ENCODE data around the gene CUBN.

Gene CUBN

DNA sequence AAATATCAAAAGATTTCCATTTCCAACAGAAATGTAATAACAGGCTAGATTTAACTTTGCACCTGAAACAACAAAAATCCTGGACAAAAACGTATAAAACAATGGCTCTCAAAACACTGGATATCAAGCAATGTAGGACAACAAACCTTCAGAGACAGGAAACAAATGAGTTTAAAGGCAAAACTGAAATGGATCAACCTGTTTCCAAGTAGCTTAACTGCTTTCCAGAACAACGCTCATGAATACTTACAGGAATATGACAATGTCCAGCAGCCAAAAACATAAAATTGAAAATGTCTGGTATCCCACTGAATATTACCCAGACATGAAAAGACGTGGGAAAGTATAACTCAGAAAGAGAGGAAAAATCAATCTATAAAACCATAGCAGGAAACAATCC lies 62.8 kb downstream of the CUBN start:
- no peak for DNase-seq

GRCh38 chr10:17066000-17066399 lies 63.6 kb downstream of the CUBN start:
- DNase-seq: no peak

DNA sequence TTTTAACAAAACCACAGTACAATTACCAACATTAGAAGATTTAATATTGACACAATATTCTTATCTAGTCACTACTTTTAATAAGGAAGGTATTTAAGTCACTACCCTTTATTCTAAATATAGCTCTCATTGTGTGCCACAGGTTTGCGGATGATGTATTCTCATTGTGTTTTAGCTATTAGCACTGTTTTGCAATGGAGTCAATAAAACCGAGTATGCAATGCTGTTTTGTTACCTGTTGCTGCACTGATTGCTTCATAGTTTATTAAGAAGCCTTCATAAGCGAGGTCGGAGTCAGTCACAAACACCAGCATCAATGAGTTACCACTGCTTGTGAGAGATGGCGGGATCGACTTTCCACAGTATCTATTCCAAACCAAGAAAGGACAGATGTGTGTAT lies 64.3 kb downstream of the CUBN start:
- no peak for DNase-seq

DNA sequence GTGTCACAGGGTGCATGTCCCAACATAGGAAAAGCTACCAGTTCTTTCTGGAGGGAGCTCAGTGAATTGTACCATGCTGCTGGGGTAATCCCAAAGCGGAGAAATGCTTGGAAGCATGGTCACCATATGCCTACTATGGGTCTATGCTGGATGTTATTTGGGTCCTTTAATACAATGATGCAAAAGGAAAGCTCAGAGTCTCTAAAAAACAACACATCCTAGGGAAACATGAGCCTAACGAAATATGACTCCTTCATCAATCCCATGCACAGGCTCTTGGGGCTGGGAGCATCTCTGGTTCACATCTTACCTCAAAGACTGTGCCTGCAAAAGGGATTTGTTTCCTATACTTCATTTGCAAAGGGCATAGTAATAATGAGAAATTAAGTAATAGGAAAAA lies 65.2 kb downstream of the CUBN start:
- DNase-seq: no peak

GRCh38 chr10:17062955-17063484 lies 66.6 kb downstream of the CUBN start:
- no peak for DNase-seq

DNA sequence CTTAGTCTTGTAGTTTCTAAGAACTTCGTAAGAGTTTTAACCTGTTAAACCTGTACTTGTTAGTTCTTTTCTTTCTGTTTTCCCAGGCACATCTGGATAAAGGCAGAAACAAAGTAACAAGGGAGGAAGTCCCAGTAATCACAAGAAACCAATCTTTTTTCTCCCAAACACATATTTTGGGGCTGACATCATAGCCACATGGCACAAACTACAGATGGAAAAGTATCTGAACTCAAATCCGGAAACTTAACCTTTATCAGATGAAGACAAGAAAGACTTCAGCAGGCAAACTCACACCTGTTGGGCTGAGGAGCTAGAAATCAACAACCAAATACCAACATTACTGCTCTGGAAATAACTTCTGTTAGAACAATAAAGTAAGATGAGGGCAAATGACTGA lies 67.1 kb downstream of the CUBN start:
- no peak for DNase-seq

DNA sequence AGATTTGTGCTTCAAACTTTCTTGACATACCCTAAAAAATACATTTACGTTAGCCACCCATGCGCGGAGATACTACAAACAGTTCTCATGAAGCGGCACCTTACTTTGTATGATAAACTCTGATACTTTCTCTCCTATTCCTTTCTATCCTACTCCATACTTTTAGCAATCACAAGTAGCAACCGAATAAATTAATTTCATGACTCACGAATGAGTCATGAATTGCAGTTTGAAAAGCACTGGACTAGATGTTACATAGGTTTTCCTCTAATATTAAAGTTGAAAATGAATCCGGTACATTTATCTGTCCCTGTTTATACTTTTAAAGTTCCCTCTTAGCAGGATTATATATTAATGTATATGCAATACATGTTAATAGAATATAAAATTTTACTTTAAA lies 67.6 kb downstream of the CUBN start:
- no peak for DNase-seq

- no peak for DNase-seq
Observed at GRCh38 chr10:17061418-17061817, 68.2 kb downstream of the CUBN start.

GRCh38 chr10:17060289-17060688 lies 69.3 kb downstream of the CUBN start:
- no peak for DNase-seq

DNA sequence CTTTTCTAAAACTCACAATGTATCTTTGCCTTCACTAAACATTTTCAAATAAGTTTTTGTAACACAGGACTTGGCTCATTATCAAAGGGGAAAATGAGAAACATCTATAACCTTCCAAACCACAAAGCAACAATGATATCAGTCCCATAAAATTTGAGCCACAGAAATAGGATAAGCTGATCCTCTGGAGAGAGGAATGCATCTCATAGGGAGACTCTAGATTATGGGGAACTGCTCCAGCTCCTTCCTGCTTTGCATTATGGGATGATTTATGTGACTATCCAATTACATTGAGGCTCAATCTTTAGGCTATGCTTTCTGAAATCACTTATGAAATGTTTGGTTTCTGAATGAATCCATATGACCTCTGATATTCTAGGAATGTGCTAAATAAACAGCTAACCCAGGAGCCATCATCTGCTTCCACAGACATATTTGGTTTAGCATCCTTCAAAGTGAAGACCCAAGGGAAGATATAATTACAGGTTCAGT lies 70.4 kb downstream of the CUBN start:
- DNase-seq: no peak

- no peak for DNase-seq
Observed at GRCh38 chr10:17058093-17058492, 71.5 kb downstream of the CUBN start.

DNA sequence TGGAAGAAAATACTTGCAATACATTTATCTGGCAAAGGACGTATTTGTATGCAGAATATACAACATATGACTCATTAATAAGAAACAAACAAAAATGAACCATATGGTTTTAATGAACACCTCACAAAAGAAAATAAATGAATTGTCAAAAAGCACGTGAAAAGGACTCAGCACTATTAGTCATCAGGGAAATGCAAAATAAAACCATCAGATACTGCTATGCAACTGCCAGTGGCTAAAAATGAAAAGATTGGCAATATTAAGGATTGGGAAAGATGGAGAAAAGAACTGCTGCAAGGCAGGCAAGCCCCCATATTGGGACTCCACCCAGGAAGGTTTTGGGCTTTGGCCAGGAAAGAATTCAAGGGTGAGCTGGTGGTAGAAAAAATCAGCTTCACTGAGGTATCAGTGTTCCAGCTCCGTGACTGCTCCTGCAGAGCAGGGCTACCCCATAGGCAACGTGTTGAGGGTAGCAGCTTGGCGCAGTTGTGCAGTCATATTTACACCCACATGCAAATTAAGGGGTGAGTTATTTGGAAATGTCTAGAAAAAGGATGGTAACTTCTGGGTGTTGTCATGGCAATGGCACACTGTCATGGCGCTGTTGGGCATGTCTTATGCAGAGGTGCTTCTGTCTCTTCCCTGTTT lies 72.7 kb downstream of the CUBN start:
- no peak for DNase-seq

- no peak for DNase-seq
Observed at GRCh38 chr10:17053513-17053912, 76.1 kb downstream of the CUBN start.

GRCh38 chr10:17053061-17053460 lies 76.5 kb downstream of the CUBN start:
- DNase-seq: no peak

GRCh38 chr10:17051851-17052250 lies 77.8 kb downstream of the CUBN start:
- DNase-seq: no peak

DNA sequence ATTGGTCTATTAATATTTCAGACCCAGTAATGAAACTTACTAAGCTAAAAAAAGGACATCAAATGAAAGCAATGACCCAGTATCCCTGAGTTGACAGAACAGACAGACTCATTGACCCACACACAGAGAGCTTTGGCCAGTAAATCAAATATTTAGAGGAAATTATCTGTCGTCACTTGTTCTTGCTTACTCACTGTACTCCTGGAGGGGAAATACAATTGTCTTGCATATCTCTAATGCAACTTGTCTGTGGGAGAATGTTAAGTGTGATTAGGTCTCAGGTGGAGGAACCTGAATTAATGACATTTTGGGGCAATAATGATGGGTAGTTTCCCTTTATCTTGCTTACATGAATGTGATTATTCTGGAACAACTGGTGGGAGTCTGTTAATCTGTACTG lies 80.4 kb downstream of the CUBN start:
- no peak for DNase-seq

DNA sequence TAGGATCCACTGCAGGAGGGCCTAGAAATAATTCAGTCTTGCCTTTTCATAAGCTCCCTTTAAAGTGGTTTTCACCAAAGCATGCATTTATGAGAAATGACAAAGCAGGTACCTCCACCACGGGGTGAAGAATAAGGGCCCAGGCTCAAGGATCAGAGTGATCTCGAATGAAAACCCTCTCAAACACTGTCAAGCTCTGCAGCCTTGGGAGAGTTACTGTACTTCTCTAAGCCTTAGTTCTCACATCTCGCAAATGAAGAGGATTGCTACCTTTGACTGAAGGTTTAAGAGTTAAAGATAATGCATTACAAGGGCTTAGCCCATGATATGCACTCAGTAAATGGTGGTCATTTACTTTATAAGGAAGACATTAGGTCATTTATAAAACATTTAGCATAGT lies 81.7 kb downstream of the CUBN start:
- no peak for DNase-seq

- no peak for DNase-seq
Observed at GRCh38 chr10:17046989-17047388, 82.6 kb downstream of the CUBN start.

GRCh38 chr10:17043586-17043985 lies 86.0 kb downstream of the CUBN start:
- DNase-seq: no peak

GRCh38 chr10:17041626-17042520 lies 87.7 kb downstream of the CUBN start:
- no peak for DNase-seq

DNA sequence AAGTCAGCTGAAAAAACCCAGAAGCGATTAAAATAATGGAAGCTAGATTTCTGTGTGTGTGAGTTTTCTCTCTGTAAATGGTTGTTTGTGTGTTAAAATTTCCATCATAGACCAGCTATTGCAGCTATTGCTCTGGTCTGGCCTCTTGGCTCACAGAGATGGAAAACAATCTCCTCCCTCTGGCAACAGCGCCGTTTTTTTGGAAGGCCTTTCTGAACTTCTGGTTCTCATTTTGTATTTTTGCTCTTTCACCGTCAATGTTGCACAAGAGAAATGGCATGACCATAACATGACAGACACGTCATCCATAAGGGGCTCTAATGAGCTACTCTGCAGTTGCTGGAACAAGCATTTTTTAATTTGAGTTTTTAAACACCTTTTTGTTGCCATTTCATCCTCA lies 91.0 kb downstream of the CUBN start:
- DNase-seq: no peak

GRCh38 chr10:17037910-17038309 lies 91.7 kb downstream of the CUBN start:
- no peak for DNase-seq

GRCh38 chr10:17035446-17035845 lies 94.2 kb downstream of the CUBN start:
- DNase-seq: no peak
